Measurements from ENCODE around the gene NOS1AP. TPM values are rescaled to one million over a fixed set of nuclear protein-coding genes. Genes with fewer than 3 reads are reported as not detected.

NOS1AP gene
- total RNA-seq, 1 experiment from 2014 or later, result 2.6 TPM

DNA sequence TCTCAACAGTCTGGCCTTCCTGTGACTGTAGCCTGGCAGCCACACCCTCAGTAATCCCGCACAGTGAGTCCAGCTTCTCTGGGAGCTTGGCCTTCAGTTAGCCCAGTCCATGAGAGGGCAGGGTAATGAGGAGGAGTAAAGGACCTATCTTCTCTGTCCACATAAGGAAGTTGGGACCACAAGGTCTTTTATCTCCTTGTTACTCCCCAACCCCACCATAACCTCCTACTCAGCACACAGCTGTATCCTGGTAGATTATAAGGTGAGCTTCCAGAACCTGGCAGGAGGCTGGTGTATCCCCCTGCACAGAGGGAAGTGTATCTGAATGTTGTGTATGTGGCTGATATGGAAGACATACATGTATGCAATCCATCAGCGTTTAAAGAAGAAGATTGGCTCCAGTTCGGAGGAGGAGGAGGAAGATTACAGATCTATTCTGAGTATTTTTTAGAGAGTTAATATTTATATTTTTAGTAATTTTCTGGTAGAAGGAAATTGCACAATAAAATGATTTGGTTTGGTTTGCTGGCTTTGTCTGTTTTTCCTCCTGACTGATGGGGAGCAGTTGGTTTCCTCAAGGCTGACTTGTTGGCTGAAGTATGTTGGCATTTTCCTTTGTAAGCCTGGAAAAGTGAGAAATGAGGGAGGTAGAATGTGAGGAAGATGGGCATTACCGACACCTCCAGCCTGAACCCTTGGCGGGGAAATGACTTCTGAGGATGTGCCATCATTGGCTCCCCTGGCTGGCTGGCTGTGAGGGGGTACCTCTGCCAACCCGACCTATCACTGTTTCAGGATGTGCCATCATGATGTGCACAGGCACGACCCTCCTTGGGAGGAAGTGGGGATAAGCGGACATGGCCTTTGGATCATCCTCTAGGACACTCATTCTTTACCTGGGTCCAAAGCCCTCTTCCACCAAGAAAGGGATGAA, 317.1 kb downstream of the NOS1AP start:
- Histone ChIP-seq H3F3A (ENCODE audit: low read length, unreplicated experiment) (no peaks in the 10 kb centered on the region), H3K4me1 (ENCODE audit: insufficient read depth, low read length) (peaks cover 23% of the 10 kb centered on the region), H3K4me3 (ENCODE audit: low read length) (no peak overlapping the region), H3K4me2 (ENCODE audit: low read length) (no peak overlapping the region), H4K20me1 (ENCODE audit: low read length) (no peaks in the 10 kb centered on the region), H3K27ac (ENCODE audit: low read length) (no peak overlapping the region), H3K79me2 (ENCODE audit: low read length) (no peaks in the 10 kb centered on the region), H3K9ac (ENCODE audit: low read length) (no peak overlapping the region), H3K9me3 (ENCODE audit: low read length) (no peaks in the 10 kb centered on the region), H2AFZ (ENCODE audit: low read length) (no peak overlapping the region), H3K9me2 (replicated peaks; ENCODE audit: low read length) (no peaks in the 10 kb centered on the region), H3K27me3 (ENCODE audit: low read length) (no peaks in the 10 kb centered on the region), H3K36me3 (ENCODE audit: low read depth, low read length) (no peaks in the 10 kb centered on the region)
- intact Hi-C loops (cut with micrococcal nuclease), result no loop called here
- DNase-seq, result no peak
- ChIA-PET POLR2A (ENCODE audit: unreplicated experiment) (no interaction called here), CTCF (no interaction called here)
- BruUV-seq (replicated peaks), result no TSS peak
- no peak for TF ChIP-seq EZH2phosphoT487 (IDR thresholded peaks at IDR 0.05; ENCODE audit: borderline replicate concordance, low read length)
- TF ChIP-seq, protein P1, sequence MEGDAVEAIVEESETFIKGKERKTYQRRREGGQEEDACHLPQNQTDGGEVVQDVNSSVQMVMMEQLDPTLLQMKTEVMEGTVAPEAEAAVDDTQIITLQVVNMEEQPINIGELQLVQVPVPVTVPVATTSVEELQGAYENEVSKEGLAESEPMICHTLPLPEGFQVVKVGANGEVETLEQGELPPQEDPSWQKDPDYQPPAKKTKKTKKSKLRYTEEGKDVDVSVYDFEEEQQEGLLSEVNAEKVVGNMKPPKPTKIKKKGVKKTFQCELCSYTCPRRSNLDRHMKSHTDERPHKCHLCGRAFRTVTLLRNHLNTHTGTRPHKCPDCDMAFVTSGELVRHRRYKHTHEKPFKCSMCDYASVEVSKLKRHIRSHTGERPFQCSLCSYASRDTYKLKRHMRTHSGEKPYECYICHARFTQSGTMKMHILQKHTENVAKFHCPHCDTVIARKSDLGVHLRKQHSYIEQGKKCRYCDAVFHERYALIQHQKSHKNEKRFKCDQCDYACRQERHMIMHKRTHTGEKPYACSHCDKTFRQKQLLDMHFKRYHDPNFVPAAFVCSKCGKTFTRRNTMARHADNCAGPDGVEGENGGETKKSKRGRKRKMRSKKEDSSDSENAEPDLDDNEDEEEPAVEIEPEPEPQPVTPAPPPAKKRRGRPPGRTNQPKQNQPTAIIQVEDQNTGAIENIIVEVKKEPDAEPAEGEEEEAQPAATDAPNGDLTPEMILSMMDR (conservative IDR thresholded peaks at IDR 0.05; ENCODE audit: low read depth, low read length), result no peak
- TF ChIP-seq EZH2 (IDR thresholded peaks at IDR 0.05; ENCODE audit: low read length, unreplicated experiment), result no peak
- no peak for ATAC-seq

DNA sequence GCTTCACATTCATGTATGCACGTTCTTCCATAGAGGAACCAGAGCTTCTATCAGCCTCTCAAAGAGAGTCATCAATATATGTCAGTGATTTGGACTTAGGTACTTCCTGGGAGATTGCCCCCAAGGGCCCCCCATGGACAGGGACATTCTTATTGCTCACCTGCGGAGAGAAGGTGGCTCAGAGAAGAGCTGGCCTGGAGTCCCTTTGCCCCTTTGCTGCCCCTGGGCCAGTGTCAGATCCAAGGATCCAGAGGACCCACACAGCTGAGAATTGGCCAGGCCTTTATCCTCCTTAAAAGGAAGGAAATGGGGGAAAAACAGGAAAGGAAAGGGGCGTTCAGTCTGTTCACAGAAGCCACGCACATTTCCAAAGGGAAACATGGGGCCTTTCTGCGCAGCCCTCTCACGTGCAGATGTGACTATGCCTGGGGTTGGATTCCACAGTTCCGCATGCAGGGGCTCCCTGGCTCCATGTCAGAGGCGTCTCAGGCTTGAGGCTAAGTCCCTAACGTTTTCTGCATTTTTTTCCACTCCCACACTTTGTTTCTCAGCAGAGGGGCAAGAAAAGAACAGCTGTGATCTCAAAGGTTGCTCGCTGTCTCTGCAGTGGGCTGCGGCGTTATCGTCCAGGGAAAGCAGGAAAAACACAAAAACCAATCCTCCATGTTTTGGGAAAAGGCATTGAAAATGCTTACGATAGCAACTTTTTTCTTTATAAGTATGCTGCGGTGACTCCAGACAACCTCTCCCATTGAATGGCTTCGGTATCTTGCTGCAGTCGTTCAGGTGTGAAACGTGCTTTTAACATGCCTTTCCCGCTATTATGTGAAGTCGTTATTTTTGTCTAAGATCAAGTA, 318.0 kb downstream of the NOS1AP start:
- no peaks in the 10 kb centered on the region for H3K36me3 ChIP-seq (ENCODE audit: low read depth, low read length)
- H3K27ac ChIP-seq (ENCODE audit: low read length), result no peak overlapping the region
- no peaks in the 10 kb centered on the region for H4K20me1 ChIP-seq (ENCODE audit: low read length)
- no peaks in the 10 kb centered on the region for H3K27me3 ChIP-seq (ENCODE audit: low read length)
- ATAC-seq (no peak), DNase-seq (no peak)
- H3K9me2 ChIP-seq (replicated peaks; ENCODE audit: low read length), result no peaks in the 10 kb centered on the region
- H3K4me3 ChIP-seq (ENCODE audit: low read length), result no peak overlapping the region
- no TSS peak for BruUV-seq (replicated peaks)
- H3K9ac ChIP-seq (ENCODE audit: low read length), result no peak overlapping the region
- no peak overlapping the region for H3K4me2 ChIP-seq (ENCODE audit: low read length)
- H3K79me2 ChIP-seq (ENCODE audit: low read length), result no peaks in the 10 kb centered on the region
- no peaks in the 10 kb centered on the region for H3K9me3 ChIP-seq (ENCODE audit: low read length)
- intact Hi-C loops (cut with micrococcal nuclease), result no loop called here
- no peak overlapping the region for H2AFZ ChIP-seq (ENCODE audit: low read length)
- ChIA-PET POLR2A (ENCODE audit: unreplicated experiment) (no interaction called here), CTCF (no interaction called here)
- H3F3A ChIP-seq (ENCODE audit: low read length, unreplicated experiment), result no peaks in the 10 kb centered on the region
- peaks cover 14% of the 10 kb centered on the region for H3K4me1 ChIP-seq (ENCODE audit: insufficient read depth, low read length)
- no peak for TF ChIP-seq EZH2phosphoT487 (IDR thresholded peaks at IDR 0.05; ENCODE audit: borderline replicate concordance, low read length)
- TF ChIP-seq, protein P1 (conservative IDR thresholded peaks at IDR 0.05; ENCODE audit: low read depth, low read length), result no peak
- no peak for TF ChIP-seq EZH2 (IDR thresholded peaks at IDR 0.05; ENCODE audit: low read length, unreplicated experiment)
